ENCODE measurements around the gene TMEM191C. TPM values are rescaled to one million over a fixed set of nuclear protein-coding genes. Genes with fewer than 3 reads are reported as not detected.
A peak's percentile ranks its signal among the peaks of the same experiment; 100 is the strongest.

The TMEM191C gene
- total and polyA plus RNA-seq, 2 of the 13 experiments (the other 11 are each of a cell fraction or from before 2014, with no cell fraction given) = 1.2 to 2.9 TPM

DNA sequence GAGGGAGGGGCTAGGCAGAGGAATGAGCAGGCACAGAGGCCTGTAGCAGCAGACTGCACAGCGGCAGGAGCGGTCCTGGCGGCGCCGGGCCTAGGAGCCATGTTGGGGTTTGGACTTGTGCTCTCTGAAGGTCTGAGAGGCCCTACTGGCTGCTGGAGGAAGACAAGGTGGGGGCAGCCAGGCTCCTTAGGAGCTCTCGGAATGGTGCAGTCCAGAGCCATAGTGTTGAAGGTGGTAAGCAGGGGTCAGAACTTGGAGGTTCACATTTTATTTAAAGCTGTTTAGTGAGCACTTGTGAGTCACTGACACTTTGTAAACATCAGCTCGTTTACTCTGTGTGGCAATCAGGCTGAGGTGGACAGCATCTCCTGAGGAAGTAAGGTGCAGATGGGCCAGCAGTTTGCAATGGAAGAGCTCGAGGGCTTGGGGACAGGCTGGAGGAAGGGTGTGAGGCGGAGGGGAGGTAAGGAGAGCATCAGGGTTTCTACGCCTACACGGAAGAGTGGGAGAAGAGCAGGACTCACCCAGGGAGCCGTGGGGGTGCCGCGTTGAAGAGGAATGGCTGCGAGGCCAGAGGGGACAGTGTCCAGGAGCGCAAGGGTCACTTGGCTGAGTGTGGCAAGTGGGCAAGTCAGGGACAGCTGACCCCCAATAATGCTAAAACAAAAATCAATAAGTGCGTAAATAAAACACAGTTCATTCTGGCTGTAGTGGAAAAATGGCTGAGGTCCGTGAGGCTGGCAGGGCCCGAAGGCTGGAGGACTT is 10.0 kb upstream of the TMEM191C start (continued):
- TF ChIP-seq, protein P1, sequence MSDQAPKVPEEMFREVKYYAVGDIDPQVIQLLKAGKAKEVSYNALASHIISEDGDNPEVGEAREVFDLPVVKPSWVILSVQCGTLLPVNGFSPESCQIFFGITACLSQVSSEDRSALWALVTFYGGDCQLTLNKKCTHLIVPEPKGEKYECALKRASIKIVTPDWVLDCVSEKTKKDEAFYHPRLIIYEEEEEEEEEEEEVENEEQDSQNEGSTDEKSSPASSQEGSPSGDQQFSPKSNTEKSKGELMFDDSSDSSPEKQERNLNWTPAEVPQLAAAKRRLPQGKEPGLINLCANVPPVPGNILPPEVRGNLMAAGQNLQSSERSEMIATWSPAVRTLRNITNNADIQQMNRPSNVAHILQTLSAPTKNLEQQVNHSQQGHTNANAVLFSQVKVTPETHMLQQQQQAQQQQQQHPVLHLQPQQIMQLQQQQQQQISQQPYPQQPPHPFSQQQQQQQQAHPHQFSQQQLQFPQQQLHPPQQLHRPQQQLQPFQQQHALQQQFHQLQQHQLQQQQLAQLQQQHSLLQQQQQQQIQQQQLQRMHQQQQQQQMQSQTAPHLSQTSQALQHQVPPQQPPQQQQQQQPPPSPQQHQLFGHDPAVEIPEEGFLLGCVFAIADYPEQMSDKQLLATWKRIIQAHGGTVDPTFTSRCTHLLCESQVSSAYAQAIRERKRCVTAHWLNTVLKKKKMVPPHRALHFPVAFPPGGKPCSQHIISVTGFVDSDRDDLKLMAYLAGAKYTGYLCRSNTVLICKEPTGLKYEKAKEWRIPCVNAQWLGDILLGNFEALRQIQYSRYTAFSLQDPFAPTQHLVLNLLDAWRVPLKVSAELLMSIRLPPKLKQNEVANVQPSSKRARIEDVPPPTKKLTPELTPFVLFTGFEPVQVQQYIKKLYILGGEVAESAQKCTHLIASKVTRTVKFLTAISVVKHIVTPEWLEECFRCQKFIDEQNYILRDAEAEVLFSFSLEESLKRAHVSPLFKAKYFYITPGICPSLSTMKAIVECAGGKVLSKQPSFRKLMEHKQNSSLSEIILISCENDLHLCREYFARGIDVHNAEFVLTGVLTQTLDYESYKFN (CRISPR knock-in tag; conservative IDR thresholded peaks at IDR 0.05) = peak; percentile 89
- TF ChIP-seq ZEB1 (IDR thresholded peaks at IDR 0.05; ENCODE audit: insufficient replicate concordance, low read depth) (peak; percentile 68), KDM5A (IDR thresholded peaks at IDR 0.05; ENCODE audit: borderline replicate concordance, low read length) (no peak), TCF7L2 (IDR thresholded peaks at IDR 0.05; ENCODE audit: low read depth, low read length) (no peak), ZFP37 (CRISPR knock-in tag; IDR thresholded peaks at IDR 0.05; ENCODE audit: borderline replicate concordance) (no peak), SALL1 (CRISPR knock-in tag; IDR thresholded peaks at IDR 0.05) (peak; percentile 79), MEF2D (CRISPR knock-in tag; IDR thresholded peaks at IDR 0.05) (peak; percentile 27; the same call in 1 of the 2 replicates), KLF12 (CRISPR knock-in tag; IDR thresholded peaks at IDR 0.05; ENCODE audit: borderline replicate concordance) (0 out of 2 replicates have a peak, but pooled peaks have one; percentile 54), RARA (CRISPR knock-in tag; IDR thresholded peaks at IDR 0.05) (peak; percentile 61), FOSL1 (CRISPR knock-in tag; IDR thresholded peaks at IDR 0.05; ENCODE audit: borderline replicate concordance) (peak; percentile 88), CREM (IDR thresholded peaks at IDR 0.05) (peak; percentile 69; the same call in 1 of the 2 replicates), CREM (CRISPR knock-in tag; IDR thresholded peaks at IDR 0.05) (no peak), REPIN1 (CRISPR knock-in tag; IDR thresholded peaks at IDR 0.05; ENCODE audit: borderline replicate concordance, low read depth) (peak; percentile 45; the same call in 1 of the 2 replicates), FOXP1 (IDR thresholded peaks at IDR 0.05) (peak; percentile 34; the same call in 1 of the 2 replicates), FOXP1 (CRISPR knock-in tag; IDR thresholded peaks at IDR 0.05) (peak; percentile 81; the same call in 1 of the 2 replicates), ZNF354B (CRISPR knock-in tag; IDR thresholded peaks at IDR 0.05) (no peak), YEATS4 (CRISPR knock-in tag; IDR thresholded peaks at IDR 0.05; ENCODE audit: borderline replicate concordance) (peak; percentile 30; the same call in 1 of the 2 replicates), PHF5A (CRISPR knock-in tag; IDR thresholded peaks at IDR 0.05; ENCODE audit: low read depth, unreplicated experiment) (no peak)
- TF ChIP-seq, protein P2, sequence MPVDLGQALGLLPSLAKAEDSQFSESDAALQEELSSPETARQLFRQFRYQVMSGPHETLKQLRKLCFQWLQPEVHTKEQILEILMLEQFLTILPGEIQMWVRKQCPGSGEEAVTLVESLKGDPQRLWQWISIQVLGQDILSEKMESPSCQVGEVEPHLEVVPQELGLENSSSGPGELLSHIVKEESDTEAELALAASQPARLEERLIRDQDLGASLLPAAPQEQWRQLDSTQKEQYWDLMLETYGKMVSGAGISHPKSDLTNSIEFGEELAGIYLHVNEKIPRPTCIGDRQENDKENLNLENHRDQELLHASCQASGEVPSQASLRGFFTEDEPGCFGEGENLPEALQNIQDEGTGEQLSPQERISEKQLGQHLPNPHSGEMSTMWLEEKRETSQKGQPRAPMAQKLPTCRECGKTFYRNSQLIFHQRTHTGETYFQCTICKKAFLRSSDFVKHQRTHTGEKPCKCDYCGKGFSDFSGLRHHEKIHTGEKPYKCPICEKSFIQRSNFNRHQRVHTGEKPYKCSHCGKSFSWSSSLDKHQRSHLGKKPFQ (CRISPR knock-in tag; IDR thresholded peaks at IDR 0.05; ENCODE audit: insufficient replicate concordance) = peak; percentile 88
- TF ChIP-seq, protein P3, sequence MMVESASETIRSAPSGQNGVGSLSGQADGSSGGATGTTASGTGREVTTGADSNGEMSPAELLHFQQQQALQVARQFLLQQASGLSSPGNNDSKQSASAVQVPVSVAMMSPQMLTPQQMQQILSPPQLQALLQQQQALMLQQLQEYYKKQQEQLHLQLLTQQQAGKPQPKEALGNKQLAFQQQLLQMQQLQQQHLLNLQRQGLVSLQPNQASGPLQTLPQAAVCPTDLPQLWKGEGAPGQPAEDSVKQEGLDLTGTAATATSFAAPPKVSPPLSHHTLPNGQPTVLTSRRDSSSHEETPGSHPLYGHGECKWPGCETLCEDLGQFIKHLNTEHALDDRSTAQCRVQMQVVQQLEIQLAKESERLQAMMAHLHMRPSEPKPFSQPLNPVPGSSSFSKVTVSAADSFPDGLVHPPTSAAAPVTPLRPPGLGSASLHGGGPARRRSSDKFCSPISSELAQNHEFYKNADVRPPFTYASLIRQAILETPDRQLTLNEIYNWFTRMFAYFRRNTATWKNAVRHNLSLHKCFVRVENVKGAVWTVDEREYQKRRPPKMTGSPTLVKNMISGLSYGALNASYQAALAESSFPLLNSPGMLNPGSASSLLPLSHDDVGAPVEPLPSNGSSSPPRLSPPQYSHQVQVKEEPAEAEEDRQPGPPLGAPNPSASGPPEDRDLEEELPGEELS (CRISPR knock-in tag; IDR thresholded peaks at IDR 0.05) = peak; percentile 90
- TF ChIP-seq, protein P4, sequence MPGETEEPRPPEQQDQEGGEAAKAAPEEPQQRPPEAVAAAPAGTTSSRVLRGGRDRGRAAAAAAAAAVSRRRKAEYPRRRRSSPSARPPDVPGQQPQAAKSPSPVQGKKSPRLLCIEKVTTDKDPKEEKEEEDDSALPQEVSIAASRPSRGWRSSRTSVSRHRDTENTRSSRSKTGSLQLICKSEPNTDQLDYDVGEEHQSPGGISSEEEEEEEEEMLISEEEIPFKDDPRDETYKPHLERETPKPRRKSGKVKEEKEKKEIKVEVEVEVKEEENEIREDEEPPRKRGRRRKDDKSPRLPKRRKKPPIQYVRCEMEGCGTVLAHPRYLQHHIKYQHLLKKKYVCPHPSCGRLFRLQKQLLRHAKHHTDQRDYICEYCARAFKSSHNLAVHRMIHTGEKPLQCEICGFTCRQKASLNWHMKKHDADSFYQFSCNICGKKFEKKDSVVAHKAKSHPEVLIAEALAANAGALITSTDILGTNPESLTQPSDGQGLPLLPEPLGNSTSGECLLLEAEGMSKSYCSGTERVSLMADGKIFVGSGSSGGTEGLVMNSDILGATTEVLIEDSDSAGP (CRISPR knock-in tag; IDR thresholded peaks at IDR 0.05; ENCODE audit: borderline replicate concordance) = peak; percentile 77; the same call in 1 of the 2 replicates

All from HepG2 (cell line).